ENCODE data around the gene PRKCB. TPM values are rescaled to one million over a fixed set of nuclear protein-coding genes. Genes with fewer than 3 reads are reported as not detected.

PRKCB gene
- total RNA-seq, 1 donor from 2014 or later, result not detected

DNA sequence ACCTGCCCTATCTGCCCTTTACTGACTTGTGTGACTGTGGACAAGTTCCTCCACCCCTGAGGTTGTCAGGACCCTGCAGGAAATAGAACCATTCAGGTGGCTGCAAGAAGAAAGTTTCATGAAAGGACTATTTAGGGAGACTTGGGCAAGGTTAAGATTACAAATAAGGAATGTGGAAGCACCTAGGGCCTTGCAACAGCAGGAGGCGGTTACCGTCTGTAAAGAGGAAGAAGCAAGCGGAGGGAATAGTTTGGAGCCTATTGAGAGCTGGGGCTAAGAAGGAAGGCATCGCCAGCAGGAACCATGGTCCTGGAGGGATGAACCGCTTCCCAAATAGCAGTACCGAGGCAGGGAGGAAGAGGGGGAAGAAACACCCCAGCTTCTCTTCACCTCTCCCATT, 132.4 kb downstream of the PRKCB start:
- peaks cover 3% of the 10 kb centered on the region for H3K9me3 Mint-ChIP-seq (ENCODE audit: unreplicated experiment)
- no peak overlapping the region for H3K27ac Mint-ChIP-seq (ENCODE audit: unreplicated experiment)
- no peaks in the 10 kb centered on the region for H3K36me3 Mint-ChIP-seq (ENCODE audit: unreplicated experiment)
- TF ChIP-seq, protein P1, sequence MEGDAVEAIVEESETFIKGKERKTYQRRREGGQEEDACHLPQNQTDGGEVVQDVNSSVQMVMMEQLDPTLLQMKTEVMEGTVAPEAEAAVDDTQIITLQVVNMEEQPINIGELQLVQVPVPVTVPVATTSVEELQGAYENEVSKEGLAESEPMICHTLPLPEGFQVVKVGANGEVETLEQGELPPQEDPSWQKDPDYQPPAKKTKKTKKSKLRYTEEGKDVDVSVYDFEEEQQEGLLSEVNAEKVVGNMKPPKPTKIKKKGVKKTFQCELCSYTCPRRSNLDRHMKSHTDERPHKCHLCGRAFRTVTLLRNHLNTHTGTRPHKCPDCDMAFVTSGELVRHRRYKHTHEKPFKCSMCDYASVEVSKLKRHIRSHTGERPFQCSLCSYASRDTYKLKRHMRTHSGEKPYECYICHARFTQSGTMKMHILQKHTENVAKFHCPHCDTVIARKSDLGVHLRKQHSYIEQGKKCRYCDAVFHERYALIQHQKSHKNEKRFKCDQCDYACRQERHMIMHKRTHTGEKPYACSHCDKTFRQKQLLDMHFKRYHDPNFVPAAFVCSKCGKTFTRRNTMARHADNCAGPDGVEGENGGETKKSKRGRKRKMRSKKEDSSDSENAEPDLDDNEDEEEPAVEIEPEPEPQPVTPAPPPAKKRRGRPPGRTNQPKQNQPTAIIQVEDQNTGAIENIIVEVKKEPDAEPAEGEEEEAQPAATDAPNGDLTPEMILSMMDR (IDR thresholded peaks at IDR 0.05), result no peak
- H3K4me3 Mint-ChIP-seq (ENCODE audit: unreplicated experiment), result no peak overlapping the region
- H3K27me3 Mint-ChIP-seq (ENCODE audit: unreplicated experiment), result no peaks in the 10 kb centered on the region
- no peak for DNase-seq (ENCODE audit: extremely low spot score, unreplicated experiment)
- H3K4me1 Mint-ChIP-seq (ENCODE audit: unreplicated experiment), result no peaks in the 10 kb centered on the region

DNA sequence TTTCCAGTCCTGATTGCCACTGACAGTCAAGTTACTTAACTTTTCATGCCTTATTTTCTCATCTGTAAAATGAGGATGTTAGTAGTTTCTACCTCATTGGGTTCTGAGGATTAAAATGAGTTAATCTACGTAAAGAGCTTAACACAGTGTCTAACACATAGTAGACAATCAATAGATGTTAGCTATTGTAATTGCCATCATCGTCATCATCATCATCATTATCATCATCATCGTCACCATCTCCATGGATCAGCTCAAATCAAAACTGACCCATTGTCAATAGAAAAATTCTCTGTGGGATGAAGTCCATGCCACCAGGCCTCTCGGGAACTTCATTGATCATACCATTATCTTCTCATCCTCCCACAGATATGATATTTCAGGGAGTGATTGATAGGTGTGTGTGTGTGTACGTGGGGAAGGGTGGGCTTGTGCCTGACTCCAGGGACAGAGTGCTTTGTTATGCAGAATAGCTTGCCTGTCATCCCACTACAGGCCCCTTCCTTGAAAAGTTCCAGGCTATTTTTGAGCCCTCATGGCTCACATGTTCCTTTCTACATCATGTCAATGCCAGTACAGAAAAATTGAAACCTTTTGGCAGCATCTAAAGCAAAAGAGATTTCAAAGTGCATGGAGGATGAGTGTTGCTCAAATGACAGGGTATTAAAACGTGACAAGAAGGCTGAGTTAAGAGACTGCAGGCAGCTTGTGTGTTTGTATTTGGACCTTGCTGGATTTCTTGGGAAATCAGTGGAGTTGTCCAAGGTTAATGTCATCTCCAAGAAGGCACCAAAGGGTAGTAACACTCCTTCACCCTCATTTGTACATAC, 133.9 kb downstream of the PRKCB start:
- H3K4me3 Mint-ChIP-seq (ENCODE audit: unreplicated experiment), result no peak overlapping the region
- H3K27me3 Mint-ChIP-seq (ENCODE audit: unreplicated experiment), result no peaks in the 10 kb centered on the region
- H3K27ac Mint-ChIP-seq (ENCODE audit: unreplicated experiment), result no peak overlapping the region
- TF ChIP-seq, protein P1 (IDR thresholded peaks at IDR 0.05), result no peak
- no peak for DNase-seq (ENCODE audit: extremely low spot score, unreplicated experiment)
- H3K4me1 Mint-ChIP-seq (ENCODE audit: unreplicated experiment), result no peaks in the 10 kb centered on the region
- H3K36me3 Mint-ChIP-seq (ENCODE audit: unreplicated experiment), result no peaks in the 10 kb centered on the region
- peaks cover 13% of the 10 kb centered on the region for H3K9me3 Mint-ChIP-seq (ENCODE audit: unreplicated experiment)

DNA sequence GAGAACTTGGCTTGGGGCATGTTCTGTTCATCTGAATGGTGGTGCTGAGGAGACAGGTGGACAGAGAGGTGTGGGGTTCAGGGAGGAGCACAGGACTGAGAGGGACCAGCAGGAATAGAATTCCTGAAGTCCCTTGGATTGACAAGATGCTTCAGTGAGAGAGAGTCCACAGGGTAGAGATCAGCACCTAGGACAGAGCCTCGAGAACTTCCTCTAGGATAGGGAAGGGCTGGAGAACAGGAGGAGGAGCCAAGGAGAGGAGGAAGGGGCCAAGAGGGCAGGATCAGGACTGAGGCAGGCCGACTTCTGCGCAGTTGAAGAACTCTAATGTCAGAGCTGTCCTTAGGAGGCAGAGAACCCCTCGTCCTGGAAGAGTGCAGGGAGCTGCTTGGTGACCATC, 138.4 kb downstream of the PRKCB start:
- Mint-ChIP-seq H3K9me3 (ENCODE audit: unreplicated experiment) (peaks cover 11% of the 10 kb centered on the region), H3K36me3 (ENCODE audit: unreplicated experiment) (no peaks in the 10 kb centered on the region), H3K27ac (ENCODE audit: unreplicated experiment) (no peak overlapping the region), H3K27me3 (ENCODE audit: unreplicated experiment) (no peaks in the 10 kb centered on the region), H3K4me1 (ENCODE audit: unreplicated experiment) (no peaks in the 10 kb centered on the region), H3K4me3 (ENCODE audit: unreplicated experiment) (no peak overlapping the region)
- no peak for DNase-seq (ENCODE audit: extremely low spot score, unreplicated experiment)
- TF ChIP-seq, protein P1 (IDR thresholded peaks at IDR 0.05), result no peak

DNA sequence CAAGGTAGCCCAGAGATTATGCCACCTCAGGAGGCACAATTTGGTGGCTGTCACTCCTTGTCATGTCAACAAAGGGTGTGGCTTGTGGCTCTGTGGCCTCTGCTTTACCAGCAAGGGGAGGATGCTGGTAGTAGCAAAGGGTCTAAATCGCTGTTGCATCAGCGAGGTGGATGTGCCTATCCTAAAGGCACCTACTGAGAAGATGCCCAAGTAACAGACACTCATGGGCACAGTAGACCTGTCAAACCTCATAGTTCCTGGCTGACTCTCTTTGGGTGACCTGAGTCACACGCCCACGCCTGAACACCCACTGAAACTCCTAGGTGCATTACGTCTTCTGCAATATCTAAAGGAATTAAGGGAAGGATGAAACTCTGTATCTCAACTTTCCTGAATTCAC, 139.5 kb downstream of the PRKCB start:
- DNase-seq (ENCODE audit: extremely low spot score, unreplicated experiment), result no peak
- H3K4me3 Mint-ChIP-seq (ENCODE audit: unreplicated experiment), result no peak overlapping the region
- TF ChIP-seq, protein P1 (IDR thresholded peaks at IDR 0.05), result no peak
- H3K27me3 Mint-ChIP-seq (ENCODE audit: unreplicated experiment), result no peaks in the 10 kb centered on the region
- H3K4me1 Mint-ChIP-seq (ENCODE audit: unreplicated experiment), result no peaks in the 10 kb centered on the region
- no peak overlapping the region for H3K27ac Mint-ChIP-seq (ENCODE audit: unreplicated experiment)
- H3K9me3 Mint-ChIP-seq (ENCODE audit: unreplicated experiment), result peaks cover 11% of the 10 kb centered on the region
- no peaks in the 10 kb centered on the region for H3K36me3 Mint-ChIP-seq (ENCODE audit: unreplicated experiment)

GRCh38 chr16:23976091-23976490, 140.3 kb downstream of the PRKCB start:
- Mint-ChIP-seq H3K27ac (ENCODE audit: unreplicated experiment) (no peak overlapping the region), H3K9me3 (ENCODE audit: unreplicated experiment) (peaks cover 11% of the 10 kb centered on the region), H3K27me3 (ENCODE audit: unreplicated experiment) (no peaks in the 10 kb centered on the region), H3K4me3 (ENCODE audit: unreplicated experiment) (no peak overlapping the region), H3K4me1 (ENCODE audit: unreplicated experiment) (no peaks in the 10 kb centered on the region), H3K36me3 (ENCODE audit: unreplicated experiment) (no peaks in the 10 kb centered on the region)
- TF ChIP-seq, protein P1 (IDR thresholded peaks at IDR 0.05), result no peak
- DNase-seq (ENCODE audit: extremely low spot score, unreplicated experiment), result no peak
